ENCODE results near the gene NPLOC4.

NPLOC4 gene

DNA sequence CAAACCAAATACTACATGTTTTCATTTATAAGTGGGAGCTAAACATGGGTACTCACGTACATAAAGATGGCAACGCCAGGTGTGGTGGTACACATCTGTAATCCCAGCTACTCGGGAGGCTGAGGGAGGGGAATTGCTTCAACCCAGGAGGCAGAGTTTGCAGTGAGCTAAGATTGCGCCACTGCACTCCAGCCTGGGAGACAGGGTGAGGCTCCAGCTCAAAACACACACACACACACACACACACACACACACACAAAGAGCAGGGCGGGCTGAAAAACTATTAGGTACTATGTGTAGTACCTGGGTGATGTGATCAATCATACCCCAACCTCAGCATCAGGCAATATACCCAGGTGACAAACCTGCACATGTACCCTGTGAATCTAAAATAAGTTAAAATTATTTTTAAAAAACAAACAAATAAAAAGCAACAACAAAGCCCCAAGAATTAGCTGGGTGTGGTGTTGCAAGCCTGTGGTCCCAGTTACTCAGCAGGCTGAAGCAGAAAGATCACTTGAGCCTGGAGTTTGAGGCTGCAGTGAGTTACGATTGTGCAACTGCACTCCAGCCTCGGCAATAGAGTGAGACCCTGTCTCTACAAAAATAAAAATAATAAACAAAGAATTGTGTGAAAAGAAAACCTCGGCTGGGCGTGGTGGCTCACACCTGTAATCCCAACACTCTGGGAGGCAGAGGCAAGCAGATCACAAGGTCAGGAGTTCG is 72.9 kb downstream of the NPLOC4 start:
- H3K4me3 ChIP-seq (ENCODE audit: low read length) = no peak overlapping the region
- no peak for TF ChIP-seq CTCF (conservative IDR thresholded peaks at IDR 0.05; ENCODE audit: low read depth, low read length)
- DNase-seq (ENCODE audit: low read depth) = no peak

GRCh38 chr17:81561494-81561885 is 75.4 kb downstream of the NPLOC4 start:
- no peak for TF ChIP-seq CTCF (conservative IDR thresholded peaks at IDR 0.05; ENCODE audit: low read depth, low read length)
- DNase-seq (ENCODE audit: low read depth) = no peak
- H3K4me3 ChIP-seq (ENCODE audit: low read length) = no peak overlapping the region

DNA sequence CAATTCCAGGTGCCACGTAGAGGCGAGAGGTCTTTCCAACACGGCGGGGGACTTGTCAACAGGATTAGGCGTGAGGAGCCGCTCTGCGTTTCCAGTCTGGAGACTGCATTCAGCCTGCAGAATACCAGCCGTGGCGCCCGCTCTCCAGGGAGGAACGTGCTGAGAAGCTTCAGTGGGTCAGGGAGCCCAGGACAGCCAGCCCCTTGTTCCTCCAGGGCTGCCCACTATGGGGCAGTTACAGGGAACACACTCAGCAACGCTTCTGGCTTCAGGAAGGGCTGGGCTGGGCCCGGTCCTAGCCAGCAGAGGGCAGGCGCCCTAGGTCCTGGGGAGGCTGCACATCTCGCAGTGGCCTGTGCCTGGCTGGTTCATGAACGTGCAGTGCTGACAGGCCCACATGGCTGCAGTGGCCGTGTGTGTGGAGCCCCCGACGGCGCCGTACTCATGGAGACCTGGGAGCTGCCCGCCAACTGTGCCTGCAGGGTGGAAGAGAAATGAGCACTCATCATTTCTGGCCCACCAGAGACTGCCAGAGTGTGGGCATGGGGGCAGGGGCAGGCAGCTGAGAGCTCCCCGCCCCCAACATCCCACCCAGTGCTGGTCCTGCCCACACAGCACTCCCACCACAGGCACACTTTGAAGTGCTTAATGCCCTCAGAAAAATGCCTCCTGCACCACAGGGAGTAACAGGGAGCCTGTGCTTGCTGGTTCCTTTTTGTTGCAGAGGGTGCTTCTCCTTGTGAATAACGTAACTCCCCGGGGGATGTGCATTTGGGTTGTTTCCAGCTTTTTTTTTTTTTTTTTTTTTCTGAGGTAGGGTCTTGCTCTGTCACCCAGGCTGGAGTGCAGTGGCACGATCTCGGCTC is 77.7 kb downstream of the NPLOC4 start:
- DNase-seq (ENCODE audit: low read depth) = no peak
- peak; percentile 22 for TF ChIP-seq CTCF (conservative IDR thresholded peaks at IDR 0.05; ENCODE audit: low read depth, low read length)
- no peak overlapping the region for H3K4me3 ChIP-seq (ENCODE audit: low read length)

DNA sequence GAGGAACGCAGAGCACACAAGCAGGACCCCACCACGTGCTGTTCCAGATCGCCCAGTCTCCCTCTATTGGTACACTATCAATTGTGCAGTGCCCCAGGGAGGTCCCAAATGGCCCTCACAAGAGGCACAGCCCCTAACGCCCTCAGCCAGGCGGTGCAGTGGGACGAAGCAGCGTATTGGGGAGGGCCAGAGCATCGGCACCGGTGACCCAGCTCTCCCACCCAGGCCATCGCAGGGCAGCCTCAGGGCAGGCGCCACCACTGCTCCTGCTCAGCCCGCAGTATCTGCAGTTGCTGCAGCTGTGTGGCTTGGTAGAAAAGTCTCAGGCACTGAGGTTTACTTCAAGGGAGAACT is 78.8 kb downstream of the NPLOC4 start:
- no peak overlapping the region for H3K4me3 ChIP-seq (ENCODE audit: low read length)
- no peak for DNase-seq (ENCODE audit: low read depth)
- TF ChIP-seq CTCF (conservative IDR thresholded peaks at IDR 0.05; ENCODE audit: low read depth, low read length) = no peak

DNA sequence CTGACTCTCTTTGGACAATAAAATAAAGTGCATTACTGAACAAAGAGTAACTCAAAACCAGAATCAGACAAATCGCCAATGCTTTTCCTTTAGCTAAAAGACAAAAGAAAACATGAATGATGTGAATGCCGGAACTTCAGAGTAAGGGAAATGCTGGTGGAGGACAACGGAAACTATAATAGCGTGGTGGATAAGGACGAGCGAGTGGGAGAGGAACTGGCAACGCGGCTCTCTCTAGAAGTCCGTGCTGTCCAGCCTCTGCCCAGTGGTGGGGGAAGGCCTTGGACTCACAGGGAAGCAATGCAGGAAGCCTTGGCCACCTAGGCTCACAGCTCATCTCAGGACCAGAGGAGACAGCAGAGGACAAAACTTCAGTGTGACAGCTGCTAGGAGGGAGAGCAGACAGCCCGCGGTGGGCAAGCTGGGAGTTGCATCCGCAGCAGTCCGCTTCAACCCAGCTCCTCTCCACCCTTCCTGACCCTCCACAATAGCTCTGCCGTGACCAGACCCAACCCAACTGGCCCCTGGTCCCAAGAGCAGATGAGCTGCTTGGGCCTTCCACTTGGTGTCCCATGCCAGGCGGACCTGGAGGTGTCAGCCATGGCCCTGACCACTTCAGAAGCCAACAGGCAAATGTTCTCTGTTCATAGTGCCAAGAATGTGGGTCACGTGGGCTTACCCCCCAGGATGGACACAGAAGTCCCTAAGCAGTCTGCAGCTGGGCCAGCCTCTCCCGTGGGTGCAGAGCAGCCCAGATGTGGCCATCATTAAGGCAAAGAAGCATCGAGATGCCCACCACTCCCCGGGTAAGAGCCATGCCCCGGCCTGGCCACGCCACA is 79.4 kb downstream of the NPLOC4 start:
- no peak for TF ChIP-seq CTCF (conservative IDR thresholded peaks at IDR 0.05; ENCODE audit: low read depth, low read length)
- H3K4me3 ChIP-seq (ENCODE audit: low read length) = no peak overlapping the region
- no peak for DNase-seq (ENCODE audit: low read depth)

DNA sequence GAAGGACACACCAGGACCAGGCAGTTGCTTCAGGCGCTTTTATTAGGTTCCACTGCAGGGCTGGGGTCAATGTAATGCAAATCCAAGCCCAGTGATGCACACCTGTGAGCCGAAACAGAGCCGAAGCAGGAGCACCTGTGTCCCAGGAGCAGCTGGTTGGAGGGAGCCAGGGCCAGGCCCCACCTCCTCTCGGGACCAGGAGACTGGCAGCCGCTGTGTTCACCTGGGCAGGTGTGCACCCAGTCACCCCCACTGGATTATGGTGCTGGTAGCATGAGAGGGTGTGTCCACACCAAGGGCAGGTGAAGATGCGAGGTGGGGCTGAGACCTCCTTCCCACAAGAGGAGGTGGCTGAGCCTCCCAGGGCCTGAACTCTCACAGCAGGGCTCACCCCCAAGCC is 80.0 kb downstream of the NPLOC4 start:
- no peak for TF ChIP-seq CTCF (conservative IDR thresholded peaks at IDR 0.05; ENCODE audit: low read depth, low read length)
- DNase-seq (ENCODE audit: low read depth) = no peak
- H3K4me3 ChIP-seq (ENCODE audit: low read length) = no peak overlapping the region

Measured in retinal pigment epithelial cell (primary cell).